ENCODE results near the gene NOS3. TPM values are rescaled to one million over a fixed set of nuclear protein-coding genes. Genes with fewer than 3 reads are reported as not detected.
A peak's percentile ranks its signal among the peaks of the same experiment; 100 is the strongest.

The NOS3 gene
- total RNA-seq, 5 donors from 2014 or later (not counting 1 experiment from before 2014, with no cell fraction given), result 4.8 to 10.1 (median 5.0) TPM

- WGBS (ENCODE audit: insufficient coverage), result 13% methylated on average over 47 of the region's 62 CpGs
- DNase-seq (no peak), ATAC-seq (replicated peaks in 1 of 4) (no peak)
- CTCF ChIA-PET, result interaction anchor here in 1 of 2 donors (0.7 to 0.8 kb wide), 2 partner anchors 8 to 81 kb away, joined by 3 to 4 read pairs; no protein-coding TSS in a partner anchor
- H3K4me3 ChIP-seq (ENCODE audit: control insufficient read depth in 1 of 2, extremely low read depth in 1 of 2, low read length in 1 of 2), result no peak overlapping the region
- peaks cover 0 to 60% of the 10 kb centered on the region in 2 experiments for H3K27me3 ChIP-seq (replicated peaks in 1 of 2; ENCODE audit: control insufficient read depth in 2 of 2, extremely low read depth in 1 of 2, insufficient read depth in 2 of 2, low read length in 1 of 2)
- Mint-ChIP-seq H3K4me3 (peak overlapping the region; percentile 66 to 84 (median 81)), H3K27ac (peak overlapping the region in 1 of 2 donors; percentile 34), H3K4me1 (peaks cover 42 to 45% (median 43%) of the 10 kb centered on the region in 3 donors), H3K27me3 (peaks cover 28 to 48% of the 10 kb centered on the region in 2 donors), H3K9me3 (no peaks in the 10 kb centered on the region), H3K36me3 (no peaks in the 10 kb centered on the region)
- POLR2A ChIA-PET, result no interaction called here
- H3K9me3 ChIP-seq, result no peaks in the 10 kb centered on the region
- no peaks in the 10 kb centered on the region for H3K36me3 ChIP-seq (ENCODE audit: control insufficient read depth in 2 of 2, extremely low read depth in 1 of 2, insufficient read depth in 1 of 2, low read length in 1 of 2)
- H3K27ac ChIP-seq (ENCODE audit: low read length), result no peak overlapping the region
- peaks cover 15 to 54% of the 10 kb centered on the region in 2 experiments for H3K4me1 ChIP-seq (ENCODE audit: control insufficient read depth in 1 of 2, extremely low read depth in 1 of 2, insufficient read depth in 2 of 2, low read length in 2 of 2)
Observed at GRCh38 chr7:150977382-150978125, 13.3 kb upstream of the NOS3 start.

DNA sequence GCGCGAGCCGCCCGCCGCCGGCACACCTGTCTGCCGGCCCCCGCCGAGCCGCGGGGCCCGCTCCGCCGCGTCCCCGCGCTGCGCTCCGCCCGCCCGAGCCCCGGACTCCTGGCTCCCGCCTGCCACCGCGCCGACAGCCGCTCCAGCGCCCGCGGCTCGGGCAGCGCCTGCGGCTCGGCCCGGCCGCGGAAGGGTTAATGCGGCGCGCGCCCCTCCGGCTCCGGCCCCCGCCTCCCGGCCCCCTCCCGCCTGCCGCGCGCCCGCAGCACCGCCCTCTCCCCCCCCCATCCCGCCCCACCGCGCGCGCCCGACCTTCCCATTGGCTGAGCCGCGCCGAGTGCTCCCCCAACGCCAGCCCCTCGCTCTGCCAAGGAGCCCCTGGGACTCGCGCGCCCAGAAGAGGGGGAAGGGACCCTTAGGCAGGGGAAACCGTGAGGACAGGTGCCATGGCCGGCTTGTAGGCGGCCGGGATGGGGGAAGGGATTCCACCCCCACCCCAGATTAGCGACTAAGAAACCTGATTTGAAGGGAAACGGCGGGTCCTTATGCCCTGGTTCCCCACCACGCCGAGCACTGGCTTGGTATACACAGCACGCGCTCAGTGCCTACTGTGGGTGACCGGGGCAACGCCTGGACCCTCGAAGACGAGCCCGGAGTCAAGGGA is 12.6 kb upstream of the NOS3 start, which contains the start of gene KCNH2:
TSS of gene KCNH2 (minus strand) at position 196 of the 664 bp plus-strand sequence. CDS start 408 bp downstream, outside the sequence.
- H3K36me3 Mint-ChIP-seq, result no peaks in the 10 kb centered on the region
- H3K27ac Mint-ChIP-seq, result peak within 1 kb of the TSS in 1 of 2 donors; percentile 34
- H3K4me3 Mint-ChIP-seq, result peak within 1 kb of the TSS; percentile 66 to 84 (median 81)
- peak in 6 of 35 experiments; percentile 20 to 50 (median 34) for DNase-seq
- Histone ChIP-seq H3K36me3 (ENCODE audit: control insufficient read depth in 2 of 2, extremely low read depth in 1 of 2, insufficient read depth in 1 of 2, low read length in 1 of 2) (no peaks in the 10 kb centered on the region), H3K9me3 (no peaks in the 10 kb centered on the region), H3K27me3 (replicated peaks in 1 of 2; ENCODE audit: control insufficient read depth in 2 of 2, extremely low read depth in 1 of 2, insufficient read depth in 2 of 2, low read length in 1 of 2) (peaks cover 2 to 60% of the 10 kb centered on the region in 2 experiments), H3K4me1 (ENCODE audit: control insufficient read depth in 1 of 2, extremely low read depth in 1 of 2, insufficient read depth in 2 of 2, low read length in 2 of 2) (peaks cover 13 to 52% of the 10 kb centered on the region in 2 experiments), H3K4me3 (ENCODE audit: control insufficient read depth in 1 of 2, extremely low read depth in 1 of 2, low read length in 1 of 2) (peak within 1 kb of the TSS; percentile 43 to 63), H3K27ac (ENCODE audit: low read length) (no peak within 1 kb of the TSS)
- WGBS (ENCODE audit: insufficient coverage), result 1% methylated on average over 36 of the region's 81 CpGs
- ChIA-PET CTCF (interaction anchor here in 1 of 2 donors (0.7 kb wide), 1 partner anchor 100 kb away, joined by 5 read pairs; no protein-coding TSS in a partner anchor), POLR2A (no interaction called here)
- no peaks in the 10 kb centered on the region for H3K9me3 Mint-ChIP-seq
- peaks cover 39 to 41% (median 41%) of the 10 kb centered on the region in 3 donors for H3K4me1 Mint-ChIP-seq
- H3K27me3 Mint-ChIP-seq, result peaks cover 31 to 49% of the 10 kb centered on the region in 2 donors
- ATAC-seq (replicated peaks in 1 of 4), result no peak

GRCh38 chr7:150979713-150980390 is 11.0 kb upstream of the NOS3 start:
- Mint-ChIP-seq H3K27ac (no peak overlapping the region), H3K36me3 (no peaks in the 10 kb centered on the region), H3K4me3 (peak overlapping the region in 1 of 3 donors; percentile 34), H3K9me3 (no peaks in the 10 kb centered on the region), H3K27me3 (peaks cover 31 to 55% of the 10 kb centered on the region in 2 donors), H3K4me1 (peaks cover 25 to 29% (median 27%) of the 10 kb centered on the region in 3 donors)
- Histone ChIP-seq H3K36me3 (ENCODE audit: control insufficient read depth in 2 of 2, extremely low read depth in 1 of 2, insufficient read depth in 1 of 2, low read length in 1 of 2) (no peaks in the 10 kb centered on the region), H3K4me1 (ENCODE audit: control insufficient read depth in 1 of 2, extremely low read depth in 1 of 2, insufficient read depth in 2 of 2, low read length in 2 of 2) (peaks cover 8 to 38% of the 10 kb centered on the region in 2 experiments), H3K27ac (ENCODE audit: low read length) (no peak overlapping the region), H3K9me3 (no peaks in the 10 kb centered on the region), H3K4me3 (ENCODE audit: control insufficient read depth in 1 of 2, extremely low read depth in 1 of 2, low read length in 1 of 2) (no peak overlapping the region), H3K27me3 (replicated peaks in 1 of 2; ENCODE audit: control insufficient read depth in 2 of 2, extremely low read depth in 1 of 2, insufficient read depth in 2 of 2, low read length in 1 of 2) (peaks cover 2 to 64% of the 10 kb centered on the region in 2 experiments)
- ChIA-PET CTCF (interaction anchor here in 1 of 2 donors (0.6 kb wide), 1 partner anchor 20 kb away, joined by 3 read pairs; no protein-coding TSS in a partner anchor), POLR2A (no interaction called here)
- DNase-seq (no peak), ATAC-seq (replicated peaks in 1 of 4) (no peak)
- 83% methylated on average over 4 of the region's 7 CpGs for WGBS (ENCODE audit: insufficient coverage)

- H3K4me3 ChIP-seq (ENCODE audit: control insufficient read depth in 1 of 2, extremely low read depth in 1 of 2, low read length in 1 of 2), result no peak overlapping the region
- no peaks in the 10 kb centered on the region for H3K9me3 ChIP-seq
- Mint-ChIP-seq H3K27me3 (peaks cover 31 to 51% of the 10 kb centered on the region in 2 donors), H3K9me3 (no peaks in the 10 kb centered on the region), H3K27ac (no peak overlapping the region), H3K4me1 (peaks cover 23 to 27% (median 26%) of the 10 kb centered on the region in 3 donors), H3K36me3 (no peaks in the 10 kb centered on the region), H3K4me3 (no peak overlapping the region)
- H3K27ac ChIP-seq (ENCODE audit: low read length), result no peak overlapping the region
- WGBS (ENCODE audit: insufficient coverage), result 40% methylated on average over 1 of the region's 2 CpGs
- peaks cover 2 to 63% of the 10 kb centered on the region in 2 experiments for H3K27me3 ChIP-seq (replicated peaks in 1 of 2; ENCODE audit: control insufficient read depth in 2 of 2, extremely low read depth in 1 of 2, insufficient read depth in 2 of 2, low read length in 1 of 2)
- no peaks in the 10 kb centered on the region for H3K36me3 ChIP-seq (ENCODE audit: control insufficient read depth in 2 of 2, extremely low read depth in 1 of 2, insufficient read depth in 1 of 2, low read length in 1 of 2)
- POLR2A ChIA-PET, result no interaction called here
- H3K4me1 ChIP-seq (ENCODE audit: control insufficient read depth in 1 of 2, extremely low read depth in 1 of 2, insufficient read depth in 2 of 2, low read length in 2 of 2), result peaks cover 5 to 31% of the 10 kb centered on the region in 2 experiments
- CTCF ChIA-PET, result interaction anchor here in 1 of 2 donors (0.5 kb wide), 1 partner anchor 16 kb away, joined by 5 read pairs; no protein-coding TSS in a partner anchor
- ATAC-seq (replicated peaks in 1 of 4) (no peak), DNase-seq (no peak)
Observed at GRCh38 chr7:150980663-150981062, 10.2 kb upstream of the NOS3 start.

GRCh38 chr7:150981644-150982043 is 9.2 kb upstream of the NOS3 start:
- Mint-ChIP-seq H3K27me3 (peaks cover 31 to 46% of the 10 kb centered on the region in 2 donors), H3K9me3 (no peaks in the 10 kb centered on the region), H3K27ac (no peak overlapping the region), H3K36me3 (no peaks in the 10 kb centered on the region), H3K4me1 (peaks cover 25 to 29% (median 28%) of the 10 kb centered on the region in 3 donors), H3K4me3 (no peak overlapping the region)
- Histone ChIP-seq H3K27ac (ENCODE audit: low read length) (no peak overlapping the region), H3K9me3 (no peaks in the 10 kb centered on the region), H3K4me1 (ENCODE audit: control insufficient read depth in 1 of 2, extremely low read depth in 1 of 2, insufficient read depth in 2 of 2, low read length in 2 of 2) (peaks cover 7 to 35% of the 10 kb centered on the region in 2 experiments), H3K36me3 (ENCODE audit: control insufficient read depth in 2 of 2, extremely low read depth in 1 of 2, insufficient read depth in 1 of 2, low read length in 1 of 2) (no peaks in the 10 kb centered on the region), H3K27me3 (replicated peaks in 1 of 2; ENCODE audit: control insufficient read depth in 2 of 2, extremely low read depth in 1 of 2, insufficient read depth in 2 of 2, low read length in 1 of 2) (peaks cover 2 to 62% of the 10 kb centered on the region in 2 experiments), H3K4me3 (ENCODE audit: control insufficient read depth in 1 of 2, extremely low read depth in 1 of 2, low read length in 1 of 2) (no peak overlapping the region)
- ChIA-PET CTCF (no interaction called here), POLR2A (no interaction called here)
- DNase-seq (no peak), ATAC-seq (replicated peaks in 1 of 4) (no peak)
- whole genome bisulfite sequencing (ENCODE audit: insufficient coverage), result 90% methylated on average over 5 of the region's 6 CpGs

DNA sequence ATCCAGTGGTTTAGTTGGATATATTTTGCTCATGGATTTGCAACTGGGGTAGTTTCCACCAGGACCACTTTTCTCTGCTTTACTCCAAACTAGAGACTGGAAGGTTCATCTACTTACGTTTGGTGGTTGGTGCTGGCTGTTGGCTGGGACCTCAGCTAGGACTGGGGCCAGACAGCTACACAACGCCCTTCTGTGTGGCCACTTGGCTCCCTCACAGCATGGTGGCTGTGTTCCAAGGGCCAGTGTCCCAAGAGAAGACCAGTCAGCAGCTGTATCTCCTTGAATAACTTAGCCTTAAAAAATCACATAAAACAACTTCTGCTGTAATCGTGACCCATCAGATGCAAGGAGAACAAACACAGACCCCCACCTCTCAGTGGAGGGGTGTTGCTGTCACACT is 8.5 kb upstream of the NOS3 start:
- H3K4me3 ChIP-seq (ENCODE audit: control insufficient read depth in 1 of 2, extremely low read depth in 1 of 2, low read length in 1 of 2), result no peak overlapping the region
- Mint-ChIP-seq H3K9me3 (no peaks in the 10 kb centered on the region), H3K36me3 (no peaks in the 10 kb centered on the region), H3K27ac (no peak overlapping the region), H3K27me3 (peaks cover 24 to 39% of the 10 kb centered on the region in 2 donors), H3K4me1 (peaks cover 18 to 22% (median 21%) of the 10 kb centered on the region in 3 donors), H3K4me3 (no peak overlapping the region)
- no peak for ATAC-seq (replicated peaks in 1 of 4)
- DNase-seq, result no peak
- H3K36me3 ChIP-seq (ENCODE audit: control insufficient read depth in 2 of 2, extremely low read depth in 1 of 2, insufficient read depth in 1 of 2, low read length in 1 of 2), result no peaks in the 10 kb centered on the region
- WGBS (ENCODE audit: insufficient coverage), result 50% methylated on average over 1 of the region's 3 CpGs
- H3K27me3 ChIP-seq (replicated peaks in 1 of 2; ENCODE audit: control insufficient read depth in 2 of 2, extremely low read depth in 1 of 2, insufficient read depth in 2 of 2, low read length in 1 of 2), result peaks cover 2 to 61% of the 10 kb centered on the region in 2 experiments
- POLR2A ChIA-PET, result no interaction called here
- H3K27ac ChIP-seq (ENCODE audit: low read length), result no peak overlapping the region
- H3K4me1 ChIP-seq (ENCODE audit: control insufficient read depth in 1 of 2, extremely low read depth in 1 of 2, insufficient read depth in 2 of 2, low read length in 2 of 2), result peaks cover 5 to 34% of the 10 kb centered on the region in 2 experiments
- no peaks in the 10 kb centered on the region for H3K9me3 ChIP-seq
- CTCF ChIA-PET, result no interaction called here

All from T-cell (primary cell).